ENCODE results near the gene PHF23. TPM values are rescaled to one million over a fixed set of nuclear protein-coding genes. Genes with fewer than 3 reads are reported as not detected.

PHF23 gene
- total RNA-seq, 1 experiment from 2014 or later, result 45.8 TPM

DNA sequence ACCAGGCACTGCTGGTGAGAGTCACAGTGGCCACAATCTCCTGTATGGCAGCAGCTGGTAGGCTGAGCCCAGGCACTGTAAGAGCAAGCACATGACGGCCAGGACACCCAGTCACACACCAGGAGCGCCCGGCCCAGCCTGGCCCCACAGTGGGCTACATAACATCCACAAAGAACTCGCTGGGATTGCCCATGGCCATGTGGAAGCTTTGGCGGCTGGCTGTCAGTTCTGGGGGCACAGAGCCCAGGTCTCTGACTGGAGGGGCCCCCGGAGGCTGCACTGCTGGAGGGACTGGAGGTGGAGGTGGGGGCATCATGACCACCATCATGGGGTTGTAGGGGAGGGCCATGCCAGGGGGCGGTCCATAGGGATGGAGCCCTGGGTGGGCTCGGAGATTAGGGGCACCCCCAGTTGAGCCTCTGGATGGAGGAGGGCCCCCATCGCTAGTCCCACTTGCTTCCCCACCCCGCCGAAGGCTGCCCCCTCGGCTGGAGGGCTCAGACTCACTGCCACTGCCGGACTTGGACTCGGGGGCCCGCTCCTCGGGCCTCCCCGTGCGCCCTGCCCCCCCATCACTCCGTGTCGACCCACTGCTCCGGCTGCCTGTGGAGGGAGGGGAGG lies 13.4 kb downstream of the PHF23 start:
- Mint-ChIP-seq H3K4me3 (no peak overlapping the region), H3K9me3 (no peaks in the 10 kb centered on the region), H3K4me1 (peaks cover 7% of the 10 kb centered on the region), H3K36me3 (peaks cover 44% of the 10 kb centered on the region), H3K27ac (no peak overlapping the region), H3K27me3 (ENCODE audit: low read depth) (no peaks in the 10 kb centered on the region)
- no peak for ATAC-seq
- TF ChIP-seq EMX1 (CRISPR knock-in tag; IDR thresholded peaks at IDR 0.05) (no peak), CREM (CRISPR knock-in tag; IDR thresholded peaks at IDR 0.05) (no peak), OVOL2 (CRISPR knock-in tag; IDR thresholded peaks at IDR 0.05; ENCODE audit: borderline replicate concordance) (no peak), CREB1 (CRISPR knock-in tag; IDR thresholded peaks at IDR 0.05) (no peak), GTF2I (CRISPR knock-in tag; conservative IDR thresholded peaks at IDR 0.05) (no peak), TCF7 (CRISPR knock-in tag; IDR thresholded peaks at IDR 0.05; ENCODE audit: low read depth) (no peak), ZNF263 (CRISPR knock-in tag; IDR thresholded peaks at IDR 0.05; ENCODE audit: low read depth) (no peak), NR2C2 (CRISPR knock-in tag; IDR thresholded peaks at IDR 0.05) (no peak), GABPB1 (CRISPR knock-in tag; IDR thresholded peaks at IDR 0.05) (no peak), IRF2 (CRISPR knock-in tag; IDR thresholded peaks at IDR 0.05; ENCODE audit: borderline replicate concordance, low read depth) (no peak), ATF1 (CRISPR knock-in tag; IDR thresholded peaks at IDR 0.05) (no peak)
- TF ChIP-seq, protein P1, sequence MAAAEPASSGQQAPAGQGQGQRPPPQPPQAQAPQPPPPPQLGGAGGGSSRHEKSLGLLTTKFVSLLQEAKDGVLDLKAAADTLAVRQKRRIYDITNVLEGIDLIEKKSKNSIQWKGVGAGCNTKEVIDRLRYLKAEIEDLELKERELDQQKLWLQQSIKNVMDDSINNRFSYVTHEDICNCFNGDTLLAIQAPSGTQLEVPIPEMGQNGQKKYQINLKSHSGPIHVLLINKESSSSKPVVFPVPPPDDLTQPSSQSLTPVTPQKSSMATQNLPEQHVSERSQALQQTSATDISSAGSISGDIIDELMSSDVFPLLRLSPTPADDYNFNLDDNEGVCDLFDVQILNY (CRISPR knock-in tag; IDR thresholded peaks at IDR 0.05), result no peak
- TF ChIP-seq, protein P2, sequence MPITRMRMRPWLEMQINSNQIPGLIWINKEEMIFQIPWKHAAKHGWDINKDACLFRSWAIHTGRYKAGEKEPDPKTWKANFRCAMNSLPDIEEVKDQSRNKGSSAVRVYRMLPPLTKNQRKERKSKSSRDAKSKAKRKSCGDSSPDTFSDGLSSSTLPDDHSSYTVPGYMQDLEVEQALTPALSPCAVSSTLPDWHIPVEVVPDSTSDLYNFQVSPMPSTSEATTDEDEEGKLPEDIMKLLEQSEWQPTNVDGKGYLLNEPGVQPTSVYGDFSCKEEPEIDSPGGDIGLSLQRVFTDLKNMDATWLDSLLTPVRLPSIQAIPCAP (CRISPR knock-in tag; IDR thresholded peaks at IDR 0.05), result no peak
- TF ChIP-seq, protein P3, sequence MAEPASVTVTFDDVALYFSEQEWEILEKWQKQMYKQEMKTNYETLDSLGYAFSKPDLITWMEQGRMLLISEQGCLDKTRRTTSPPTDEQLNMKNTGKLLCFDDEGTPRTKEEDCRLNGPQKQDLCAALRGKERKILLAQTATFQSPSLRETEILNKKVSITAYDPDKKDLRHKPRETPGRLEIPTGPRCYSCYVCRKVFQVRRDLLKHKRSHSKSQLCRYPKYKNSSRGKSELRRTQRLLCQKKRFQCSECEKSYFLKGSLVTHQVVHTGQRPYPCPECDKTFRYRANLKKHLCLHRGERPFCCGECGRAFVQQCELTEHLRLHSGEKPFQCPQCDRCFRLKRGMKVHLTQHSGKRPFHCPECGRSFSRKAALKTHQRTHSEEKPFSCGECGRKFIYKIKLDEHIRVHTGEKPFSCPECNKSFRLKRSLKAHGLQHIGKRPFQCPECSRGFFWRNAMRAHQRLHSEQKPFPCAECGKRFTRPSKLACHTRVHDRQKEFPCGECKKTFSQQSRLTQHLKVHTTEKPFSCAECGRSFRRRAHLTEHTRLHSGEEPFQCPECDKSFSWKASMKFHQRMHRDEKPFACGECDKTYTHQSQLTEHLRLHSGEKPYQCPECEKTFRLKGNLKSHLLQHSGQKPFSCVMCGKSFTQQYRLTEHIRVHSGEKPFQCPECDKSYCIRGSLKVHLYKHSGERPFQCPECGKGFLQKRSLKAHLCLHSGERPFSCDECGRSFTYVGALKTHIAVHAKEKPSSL (CRISPR knock-in tag; conservative IDR thresholded peaks at IDR 0.05), result no peak
- TF ChIP-seq, protein P4, sequence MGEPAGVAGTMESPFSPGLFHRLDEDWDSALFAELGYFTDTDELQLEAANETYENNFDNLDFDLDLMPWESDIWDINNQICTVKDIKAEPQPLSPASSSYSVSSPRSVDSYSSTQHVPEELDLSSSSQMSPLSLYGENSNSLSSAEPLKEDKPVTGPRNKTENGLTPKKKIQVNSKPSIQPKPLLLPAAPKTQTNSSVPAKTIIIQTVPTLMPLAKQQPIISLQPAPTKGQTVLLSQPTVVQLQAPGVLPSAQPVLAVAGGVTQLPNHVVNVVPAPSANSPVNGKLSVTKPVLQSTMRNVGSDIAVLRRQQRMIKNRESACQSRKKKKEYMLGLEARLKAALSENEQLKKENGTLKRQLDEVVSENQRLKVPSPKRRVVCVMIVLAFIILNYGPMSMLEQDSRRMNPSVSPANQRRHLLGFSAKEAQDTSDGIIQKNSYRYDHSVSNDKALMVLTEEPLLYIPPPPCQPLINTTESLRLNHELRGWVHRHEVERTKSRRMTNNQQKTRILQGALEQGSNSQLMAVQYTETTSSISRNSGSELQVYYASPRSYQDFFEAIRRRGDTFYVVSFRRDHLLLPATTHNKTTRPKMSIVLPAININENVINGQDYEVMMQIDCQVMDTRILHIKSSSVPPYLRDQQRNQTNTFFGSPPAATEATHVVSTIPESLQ (CRISPR knock-in tag; IDR thresholded peaks at IDR 0.05), result no peak
- TF ChIP-seq, protein P5, sequence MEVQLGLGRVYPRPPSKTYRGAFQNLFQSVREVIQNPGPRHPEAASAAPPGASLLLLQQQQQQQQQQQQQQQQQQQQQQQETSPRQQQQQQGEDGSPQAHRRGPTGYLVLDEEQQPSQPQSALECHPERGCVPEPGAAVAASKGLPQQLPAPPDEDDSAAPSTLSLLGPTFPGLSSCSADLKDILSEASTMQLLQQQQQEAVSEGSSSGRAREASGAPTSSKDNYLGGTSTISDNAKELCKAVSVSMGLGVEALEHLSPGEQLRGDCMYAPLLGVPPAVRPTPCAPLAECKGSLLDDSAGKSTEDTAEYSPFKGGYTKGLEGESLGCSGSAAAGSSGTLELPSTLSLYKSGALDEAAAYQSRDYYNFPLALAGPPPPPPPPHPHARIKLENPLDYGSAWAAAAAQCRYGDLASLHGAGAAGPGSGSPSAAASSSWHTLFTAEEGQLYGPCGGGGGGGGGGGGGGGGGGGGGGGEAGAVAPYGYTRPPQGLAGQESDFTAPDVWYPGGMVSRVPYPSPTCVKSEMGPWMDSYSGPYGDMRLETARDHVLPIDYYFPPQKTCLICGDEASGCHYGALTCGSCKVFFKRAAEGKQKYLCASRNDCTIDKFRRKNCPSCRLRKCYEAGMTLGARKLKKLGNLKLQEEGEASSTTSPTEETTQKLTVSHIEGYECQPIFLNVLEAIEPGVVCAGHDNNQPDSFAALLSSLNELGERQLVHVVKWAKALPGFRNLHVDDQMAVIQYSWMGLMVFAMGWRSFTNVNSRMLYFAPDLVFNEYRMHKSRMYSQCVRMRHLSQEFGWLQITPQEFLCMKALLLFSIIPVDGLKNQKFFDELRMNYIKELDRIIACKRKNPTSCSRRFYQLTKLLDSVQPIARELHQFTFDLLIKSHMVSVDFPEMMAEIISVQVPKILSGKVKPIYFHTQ (CRISPR knock-in tag; IDR thresholded peaks at IDR 0.05), result no peak
- TF ChIP-seq, protein P6, sequence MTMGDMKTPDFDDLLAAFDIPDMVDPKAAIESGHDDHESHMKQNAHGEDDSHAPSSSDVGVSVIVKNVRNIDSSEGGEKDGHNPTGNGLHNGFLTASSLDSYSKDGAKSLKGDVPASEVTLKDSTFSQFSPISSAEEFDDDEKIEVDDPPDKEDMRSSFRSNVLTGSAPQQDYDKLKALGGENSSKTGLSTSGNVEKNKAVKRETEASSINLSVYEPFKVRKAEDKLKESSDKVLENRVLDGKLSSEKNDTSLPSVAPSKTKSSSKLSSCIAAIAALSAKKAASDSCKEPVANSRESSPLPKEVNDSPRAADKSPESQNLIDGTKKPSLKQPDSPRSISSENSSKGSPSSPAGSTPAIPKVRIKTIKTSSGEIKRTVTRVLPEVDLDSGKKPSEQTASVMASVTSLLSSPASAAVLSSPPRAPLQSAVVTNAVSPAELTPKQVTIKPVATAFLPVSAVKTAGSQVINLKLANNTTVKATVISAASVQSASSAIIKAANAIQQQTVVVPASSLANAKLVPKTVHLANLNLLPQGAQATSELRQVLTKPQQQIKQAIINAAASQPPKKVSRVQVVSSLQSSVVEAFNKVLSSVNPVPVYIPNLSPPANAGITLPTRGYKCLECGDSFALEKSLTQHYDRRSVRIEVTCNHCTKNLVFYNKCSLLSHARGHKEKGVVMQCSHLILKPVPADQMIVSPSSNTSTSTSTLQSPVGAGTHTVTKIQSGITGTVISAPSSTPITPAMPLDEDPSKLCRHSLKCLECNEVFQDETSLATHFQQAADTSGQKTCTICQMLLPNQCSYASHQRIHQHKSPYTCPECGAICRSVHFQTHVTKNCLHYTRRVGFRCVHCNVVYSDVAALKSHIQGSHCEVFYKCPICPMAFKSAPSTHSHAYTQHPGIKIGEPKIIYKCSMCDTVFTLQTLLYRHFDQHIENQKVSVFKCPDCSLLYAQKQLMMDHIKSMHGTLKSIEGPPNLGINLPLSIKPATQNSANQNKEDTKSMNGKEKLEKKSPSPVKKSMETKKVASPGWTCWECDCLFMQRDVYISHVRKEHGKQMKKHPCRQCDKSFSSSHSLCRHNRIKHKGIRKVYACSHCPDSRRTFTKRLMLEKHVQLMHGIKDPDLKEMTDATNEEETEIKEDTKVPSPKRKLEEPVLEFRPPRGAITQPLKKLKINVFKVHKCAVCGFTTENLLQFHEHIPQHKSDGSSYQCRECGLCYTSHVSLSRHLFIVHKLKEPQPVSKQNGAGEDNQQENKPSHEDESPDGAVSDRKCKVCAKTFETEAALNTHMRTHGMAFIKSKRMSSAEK (CRISPR knock-in tag; IDR thresholded peaks at IDR 0.05; ENCODE audit: borderline replicate concordance), result no peak
- TF ChIP-seq, protein P7, sequence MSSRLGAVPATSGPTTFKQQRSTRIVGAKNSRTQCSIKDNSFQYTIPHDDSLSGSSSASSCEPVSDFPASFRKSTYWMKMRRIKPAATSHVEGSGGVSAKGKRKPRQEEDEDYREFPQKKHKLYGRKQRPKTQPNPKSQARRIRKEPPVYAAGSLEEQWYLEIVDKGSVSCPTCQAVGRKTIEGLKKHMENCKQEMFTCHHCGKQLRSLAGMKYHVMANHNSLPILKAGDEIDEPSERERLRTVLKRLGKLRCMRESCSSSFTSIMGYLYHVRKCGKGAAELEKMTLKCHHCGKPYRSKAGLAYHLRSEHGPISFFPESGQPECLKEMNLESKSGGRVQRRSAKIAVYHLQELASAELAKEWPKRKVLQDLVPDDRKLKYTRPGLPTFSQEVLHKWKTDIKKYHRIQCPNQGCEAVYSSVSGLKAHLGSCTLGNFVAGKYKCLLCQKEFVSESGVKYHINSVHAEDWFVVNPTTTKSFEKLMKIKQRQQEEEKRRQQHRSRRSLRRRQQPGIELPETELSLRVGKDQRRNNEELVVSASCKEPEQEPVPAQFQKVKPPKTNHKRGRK (CRISPR knock-in tag; IDR thresholded peaks at IDR 0.05; ENCODE audit: borderline replicate concordance), result no peak
- TF ChIP-seq, protein P8, sequence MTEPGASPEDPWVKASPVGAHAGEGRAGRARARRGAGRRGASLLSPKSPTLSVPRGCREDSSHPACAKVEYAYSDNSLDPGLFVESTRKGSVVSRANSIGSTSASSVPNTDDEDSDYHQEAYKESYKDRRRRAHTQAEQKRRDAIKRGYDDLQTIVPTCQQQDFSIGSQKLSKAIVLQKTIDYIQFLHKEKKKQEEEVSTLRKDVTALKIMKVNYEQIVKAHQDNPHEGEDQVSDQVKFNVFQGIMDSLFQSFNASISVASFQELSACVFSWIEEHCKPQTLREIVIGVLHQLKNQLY (CRISPR knock-in tag; IDR thresholded peaks at IDR 0.05), result no peak
- CTCF ChIA-PET, result no interaction called here
- POLR2A ChIA-PET, result interaction anchor here (1.3 kb wide), 1 partner anchor 8 kb away, joined by 4 read pairs; the partner anchor contains the start of gene DVL2
- no peak for DNase-seq (ENCODE audit: low spot score)
